ENCODE results near the gene POLR3H.

The POLR3H gene

DNA sequence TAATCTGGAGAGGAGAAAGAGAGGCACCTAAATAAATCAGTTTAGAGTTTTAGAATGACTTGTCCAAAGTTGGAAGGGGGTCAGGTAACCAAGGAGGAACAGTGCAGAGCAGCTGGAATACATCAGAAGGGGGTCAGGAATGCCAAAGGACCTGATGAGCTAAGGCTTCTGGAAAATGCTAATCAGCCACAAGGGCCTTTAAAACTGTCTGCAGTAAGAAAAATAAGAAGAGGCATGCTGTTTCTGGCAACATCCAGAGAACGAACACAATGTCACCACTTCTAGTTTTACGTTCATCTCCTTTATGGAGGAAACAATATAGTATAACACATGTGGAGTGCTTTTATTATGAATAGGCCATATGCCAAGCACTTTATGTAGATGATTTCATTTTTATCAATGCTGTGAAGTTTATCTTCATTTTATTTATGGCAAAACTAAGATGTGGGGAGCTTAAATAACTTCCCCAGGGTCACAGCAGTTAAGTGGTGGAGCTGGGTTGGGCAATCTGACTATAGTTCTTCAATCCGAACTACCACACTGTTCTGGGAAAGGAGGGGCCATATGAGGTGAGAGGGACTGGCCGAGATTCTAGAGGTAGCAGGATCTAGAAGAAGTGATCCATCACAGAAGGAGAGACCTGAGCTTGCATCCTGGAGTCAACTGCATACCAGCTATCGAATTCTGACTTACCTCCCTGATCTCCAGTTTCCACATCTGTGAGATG is 52.7 kb downstream of the POLR3H start:
- H3K4me3 ChIP-seq = no peak overlapping the region
- H3K27ac ChIP-seq = peak overlapping the region in 1 of 21 experiments; percentile 46

DNA sequence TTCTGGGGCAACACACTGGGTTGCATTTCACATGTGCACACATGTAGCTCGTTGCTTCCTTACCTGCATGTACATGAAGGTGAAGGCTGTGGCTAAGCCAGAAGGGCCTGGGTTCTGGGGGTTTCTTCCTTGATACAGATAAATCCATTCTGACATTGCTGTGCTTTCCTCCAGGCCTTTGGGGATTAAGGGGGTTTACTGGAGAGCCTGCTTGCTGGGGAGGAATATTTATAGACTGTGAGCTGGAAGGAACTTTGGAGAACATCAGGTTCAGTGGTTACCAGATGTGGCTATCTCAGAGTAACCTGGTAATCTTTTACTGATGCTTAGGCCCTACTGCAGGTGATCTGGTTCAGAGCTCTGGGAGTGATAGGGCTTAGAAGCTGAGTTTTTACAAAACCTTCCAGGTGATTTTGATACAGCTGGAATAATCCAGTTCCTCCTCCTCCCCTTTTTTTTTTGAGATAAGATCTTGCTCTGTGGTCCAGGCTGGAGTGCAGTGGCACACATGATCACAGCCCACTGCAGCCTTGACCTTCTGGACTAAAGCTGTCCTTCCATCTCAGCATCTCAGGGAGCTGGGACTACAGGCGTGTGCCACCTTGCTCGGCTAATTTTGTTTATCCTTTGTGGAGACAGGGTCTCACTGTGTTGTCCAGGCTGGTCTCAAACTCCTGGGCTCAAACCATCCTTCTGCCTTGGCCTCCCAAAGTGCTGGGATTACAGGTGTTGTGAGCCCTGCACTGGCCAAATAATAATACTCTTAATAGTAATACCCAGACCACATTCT is 55.5 kb downstream of the POLR3H start:
- Histone ChIP-seq H3K27ac (no peak overlapping the region), H3K4me3 (no peak overlapping the region)

DNA sequence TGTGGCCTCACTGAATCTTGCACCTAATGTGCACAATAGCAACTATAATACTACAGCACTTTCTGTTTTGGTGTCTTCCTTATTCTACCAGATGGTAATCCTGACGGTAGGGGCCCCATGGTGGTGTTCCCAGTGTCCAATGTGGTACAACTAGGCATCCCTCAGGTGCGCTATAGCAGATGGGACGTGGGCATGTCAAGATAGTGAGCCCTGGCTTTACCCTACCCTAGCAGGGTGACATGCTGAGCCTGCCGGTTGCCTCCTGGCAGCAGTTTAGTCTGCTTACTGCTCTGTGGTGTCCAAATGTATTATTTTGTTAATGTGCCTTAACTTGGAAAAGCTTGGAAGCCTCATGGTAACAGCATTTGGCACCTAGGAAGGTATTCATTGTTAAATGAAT is 56.2 kb downstream of the POLR3H start:
- peak overlapping the region in 1 of 21 experiments; percentile 0 for H3K27ac ChIP-seq
- H3K4me3 ChIP-seq = no peak overlapping the region

DNA sequence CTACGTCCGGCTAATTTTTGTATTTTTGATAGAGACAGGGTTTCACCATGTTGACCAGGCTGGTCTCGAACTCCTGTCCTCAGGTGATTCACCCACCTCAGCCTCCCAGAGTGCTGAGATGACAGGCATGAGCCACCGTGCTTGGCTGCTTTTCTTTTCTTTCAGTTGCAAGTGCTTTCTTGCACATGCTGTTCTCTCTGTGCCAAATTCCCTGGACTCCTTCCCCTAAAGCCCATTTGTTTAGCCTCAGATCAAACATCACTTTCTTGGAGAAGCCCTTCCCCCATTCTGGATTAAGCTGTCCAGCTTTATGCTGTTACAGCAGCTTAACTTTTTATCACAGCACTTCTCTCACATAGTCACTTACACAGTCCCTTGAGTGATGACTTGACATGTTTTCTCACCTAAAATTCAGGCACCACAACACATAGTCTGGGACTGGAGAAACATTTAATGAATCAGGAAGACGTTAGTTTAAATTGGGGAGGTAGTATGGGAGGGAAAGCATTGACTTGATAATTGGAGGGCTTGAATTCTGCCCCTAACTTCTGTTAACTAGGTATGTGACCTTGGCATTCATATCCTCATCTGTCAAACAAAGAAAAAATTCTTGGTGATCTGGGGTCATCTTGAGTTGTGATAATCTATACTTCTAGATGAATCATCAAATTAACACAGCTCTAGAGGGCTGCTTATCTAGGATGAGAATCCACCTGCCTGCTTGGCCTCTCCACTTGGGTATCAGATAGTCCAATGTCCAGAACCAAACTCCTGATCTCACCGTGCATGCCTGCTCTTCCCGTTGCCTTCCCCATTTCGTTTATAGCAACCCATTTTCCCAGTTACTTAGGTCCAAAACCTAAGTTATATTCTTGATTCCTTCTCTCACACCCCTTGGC is 57.0 kb downstream of the POLR3H start:
- Histone ChIP-seq H3K27ac (no peak overlapping the region), H3K4me3 (no peak overlapping the region)

DNA sequence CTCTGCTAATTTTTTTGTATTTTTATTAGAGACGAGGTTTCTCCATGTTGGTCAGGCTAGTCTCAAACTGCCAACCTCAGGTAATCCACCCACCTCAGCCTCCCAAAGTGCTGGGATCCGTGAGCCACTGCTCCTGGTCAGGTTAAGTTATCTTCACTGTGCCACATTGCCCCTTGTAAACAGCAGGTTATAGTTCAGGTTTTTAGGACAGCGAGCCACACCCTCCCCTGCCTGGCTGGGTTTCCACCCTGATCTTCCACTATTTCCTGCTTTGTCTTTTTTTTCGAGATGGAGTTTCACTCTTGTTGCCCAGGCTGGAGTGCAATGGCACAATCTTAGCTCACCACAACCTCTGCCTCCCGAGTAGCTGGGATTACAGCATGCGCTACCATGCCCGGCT is 59.2 kb downstream of the POLR3H start:
- no peak overlapping the region for H3K4me3 ChIP-seq
- H3K27ac ChIP-seq = no peak overlapping the region

DNA sequence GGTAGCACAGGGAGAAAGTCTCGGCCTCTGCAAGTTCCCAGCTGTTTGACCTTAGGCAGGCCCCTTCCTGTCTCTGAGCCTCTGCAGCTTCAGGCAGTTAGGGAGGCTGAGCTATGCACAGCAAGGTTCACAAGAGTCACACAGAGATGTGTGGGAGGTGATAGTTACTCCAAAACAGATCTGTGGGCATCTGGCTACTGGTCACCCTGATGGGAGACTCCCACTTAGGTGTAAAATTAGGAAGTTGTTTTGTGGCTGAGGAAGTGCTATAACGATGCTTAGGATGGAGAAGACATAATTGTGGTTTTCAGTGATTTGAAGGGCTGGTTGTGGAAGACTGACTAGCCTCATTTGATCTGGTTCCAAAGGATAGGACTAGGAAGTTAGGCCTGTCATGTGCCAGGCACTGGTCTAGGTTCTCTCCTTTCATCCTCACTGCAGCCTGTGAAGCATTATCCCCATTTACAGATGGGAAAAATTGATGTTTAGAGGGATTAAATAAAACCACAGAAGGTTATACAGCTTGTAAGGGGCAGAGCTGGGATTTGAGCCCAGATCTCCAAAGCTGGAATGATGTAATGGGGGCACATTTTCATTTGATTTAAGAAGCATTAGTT is 61.8 kb downstream of the POLR3H start:
- H3K4me3 ChIP-seq = no peak overlapping the region
- peak overlapping the region in 14 of 21 experiments; percentile 4 to 73 (median 50) for H3K27ac ChIP-seq

DNA sequence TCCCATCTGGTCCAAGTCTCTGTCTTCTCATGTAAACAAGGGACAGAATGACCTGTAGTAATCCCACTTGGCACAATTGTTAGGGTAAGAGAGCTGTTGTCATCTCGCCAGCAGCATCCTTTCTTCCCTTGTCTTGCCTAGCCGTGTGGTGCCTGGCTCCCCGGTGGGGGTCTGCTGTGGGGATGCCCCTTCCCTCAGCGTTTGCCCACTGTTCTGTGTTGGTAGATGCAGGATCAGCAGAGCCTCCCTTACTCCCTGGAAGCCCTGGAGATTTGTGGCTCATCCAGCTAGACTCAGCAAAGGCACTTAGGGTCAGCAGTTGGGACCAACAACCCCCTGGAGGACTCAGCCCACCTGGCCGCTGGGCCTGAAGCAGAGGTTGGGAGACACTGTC is 62.3 kb downstream of the POLR3H start:
- H3K4me3 ChIP-seq = no peak overlapping the region
- H3K27ac ChIP-seq = peak overlapping the region in 13 of 21 experiments; percentile 0 to 73 (median 39)

DNA sequence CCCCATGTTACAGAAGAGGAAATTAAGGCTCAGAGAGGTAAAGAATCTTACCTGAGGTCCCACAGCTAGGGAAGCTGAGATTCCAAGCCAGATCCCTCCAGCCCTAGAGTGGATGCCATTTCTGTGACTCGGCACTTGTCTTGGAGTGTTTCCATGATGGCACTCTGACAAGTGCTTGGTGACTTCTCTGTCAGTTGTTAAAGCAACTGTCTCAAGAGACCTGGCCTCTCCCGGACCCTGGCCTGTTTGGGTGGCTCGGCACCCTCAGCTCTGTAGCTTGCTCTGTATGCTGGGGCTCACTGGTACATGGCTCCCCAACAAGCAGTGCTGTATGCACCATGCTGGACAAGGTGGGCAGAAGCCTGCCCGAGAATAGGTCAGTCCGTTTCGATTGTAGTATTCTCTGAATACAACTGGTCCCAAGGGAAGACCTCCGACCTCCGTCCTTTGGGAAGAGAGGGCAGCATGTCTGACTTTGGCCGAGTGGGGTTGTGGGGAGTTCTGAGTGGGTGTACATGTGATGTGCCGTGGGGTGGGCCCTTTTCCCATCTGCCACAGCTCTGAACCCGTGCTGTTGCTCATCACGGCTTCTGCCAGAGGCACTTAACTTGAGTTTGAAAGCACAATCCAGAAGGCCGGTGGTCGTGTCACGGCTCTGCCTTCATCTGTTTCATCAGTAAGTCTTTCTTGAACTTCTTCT is 63.0 kb downstream of the POLR3H start:
- H3K4me3 ChIP-seq = no peak overlapping the region
- peak overlapping the region in 8 of 21 experiments; percentile 2 to 54 (median 17) for H3K27ac ChIP-seq

DNA sequence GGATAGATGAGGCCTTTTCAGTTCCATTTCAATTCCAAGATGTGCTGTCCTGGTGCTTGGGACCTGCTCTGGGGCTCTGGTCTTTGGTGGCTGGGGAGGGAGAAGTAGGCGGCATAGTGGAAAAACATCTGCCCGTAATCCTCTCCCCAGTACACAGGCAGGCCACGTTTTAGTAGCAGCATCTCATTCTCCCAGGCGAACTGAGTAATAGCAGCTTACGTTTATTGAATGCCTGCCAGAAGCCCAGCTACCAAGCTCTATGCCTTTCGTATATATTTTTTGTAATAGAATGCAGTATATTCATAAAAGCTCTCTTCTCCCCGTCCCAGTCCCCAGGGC is 63.9 kb downstream of the POLR3H start:
- peak overlapping the region in 5 of 21 experiments; percentile 2 to 46 (median 31) for H3K27ac ChIP-seq
- H3K4me3 ChIP-seq = no peak overlapping the region

DNA sequence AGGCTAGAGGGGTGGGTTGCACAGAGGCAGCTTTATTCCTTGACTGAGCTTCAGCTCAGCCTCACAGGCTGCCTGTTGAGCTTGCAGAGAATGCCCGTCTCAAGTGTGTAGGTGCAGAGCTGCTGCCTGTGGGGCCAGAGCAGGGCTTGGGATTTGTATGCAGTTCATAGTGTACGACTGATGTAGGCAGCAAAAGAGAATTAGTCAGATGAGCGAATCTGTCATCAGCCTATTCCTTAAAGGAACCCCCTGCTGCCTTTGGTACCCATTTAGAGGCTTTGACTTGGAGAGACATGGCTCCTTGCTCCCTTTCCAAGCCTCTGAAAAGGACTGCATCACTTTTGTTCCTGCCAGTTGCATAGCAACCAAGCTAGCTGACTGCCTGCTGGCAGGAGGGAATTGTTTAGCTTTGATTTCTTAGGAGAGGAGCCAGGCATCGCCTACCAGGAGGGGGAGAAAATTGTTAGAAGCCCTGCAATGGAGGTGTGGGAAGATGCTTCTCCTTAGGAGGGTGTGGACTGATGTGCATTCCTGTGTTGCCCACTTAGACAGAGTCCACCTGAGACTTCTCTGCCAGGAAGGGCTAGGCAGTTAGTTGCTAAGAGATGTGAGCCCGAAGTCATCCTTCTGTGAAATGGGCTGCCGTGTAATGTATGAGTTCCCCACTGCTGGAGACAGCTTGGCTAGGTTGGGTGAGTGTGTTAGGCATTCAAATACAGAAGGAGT is 64.4 kb downstream of the POLR3H start:
- H3K4me3 ChIP-seq = no peak overlapping the region

DNA sequence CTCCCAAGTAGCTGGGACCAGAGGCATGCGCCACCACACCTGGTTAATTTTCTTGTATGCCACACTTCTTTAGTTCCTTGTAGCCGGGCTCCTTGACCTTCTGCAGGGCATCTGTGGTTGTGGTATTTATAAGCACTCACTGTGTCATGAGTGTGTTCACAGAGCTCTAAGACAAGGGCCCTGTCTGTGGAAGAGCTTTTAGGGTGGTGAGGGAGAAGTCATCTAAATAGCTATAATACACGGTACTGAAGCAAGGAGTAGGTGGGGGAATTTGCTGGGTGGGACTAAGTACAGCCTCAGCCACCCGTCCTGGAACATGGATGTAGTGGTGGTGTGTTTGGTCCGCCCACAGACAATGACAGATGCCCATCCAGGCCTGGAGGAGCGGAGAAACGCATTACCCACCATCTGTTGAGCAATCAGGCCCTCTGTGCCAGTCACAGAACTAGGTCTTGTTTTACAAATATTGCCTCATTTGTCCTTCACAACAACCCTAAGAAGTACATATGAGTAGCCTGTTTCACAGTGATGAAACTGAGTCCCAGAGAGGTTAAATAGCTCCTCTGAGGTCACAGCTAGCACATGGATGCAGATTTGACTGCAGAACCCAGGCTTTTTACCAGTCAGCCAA is 65.3 kb downstream of the POLR3H start:
- H3K27ac ChIP-seq = peak overlapping the region in 7 of 21 experiments; percentile 23 to 53 (median 29)
- no peak overlapping the region for H3K4me3 ChIP-seq

More for the DNA sequence above, 64.4 kb downstream of the POLR3H start:
- H3K27ac ChIP-seq = peak overlapping the region in 8 of 21 experiments; percentile 23 to 53 (median 30)

DNA sequence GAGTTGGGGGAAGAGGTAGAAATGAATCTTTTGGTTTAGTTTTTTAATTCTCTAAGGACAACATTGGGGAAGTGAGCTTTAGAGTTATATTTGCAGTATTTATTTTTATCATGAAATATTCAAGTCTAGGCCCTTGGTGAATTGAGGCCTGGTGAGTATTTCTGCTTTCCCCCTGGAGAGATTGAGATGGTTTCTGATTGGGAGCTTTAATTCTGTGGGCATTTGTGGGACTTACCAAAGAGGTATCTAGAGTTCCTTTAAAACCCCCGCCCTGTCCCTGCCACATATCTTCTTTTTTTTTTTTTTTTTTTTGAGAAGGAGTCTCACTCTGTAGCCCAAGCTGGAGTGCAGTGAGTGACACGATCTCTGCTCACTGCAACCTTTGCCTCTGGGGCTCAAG is 65.8 kb downstream of the POLR3H start:
- H3K4me3 ChIP-seq = no peak overlapping the region
- H3K27ac ChIP-seq = peak overlapping the region in 4 of 21 experiments; percentile 26 to 46 (median 30)
